Stimulated activated naive B cell treated with anti-CD40 and anti-IgM and Interleukin-4, amounts not matched to agents 10 μg/mL and 1 μg/mL and 100 μg/mL, for 72 hours (primary cell): ENCODE data around the gene UACA.
"Not testable (repeated sequence)": the region's sequence is repeated elsewhere in the genome, so short reads cannot be mapped to it uniquely, and the experiment has no call there.

ENCODE experiments used
- ATAC-seq, 2 donors: fragments of 150-1000 bp; cut with Tn5 transposase; replicated peaks; 2 replicates each; pipeline ENCODE4 v1.10.0; 2021; ENCODE audit warnings: moderate library complexity in 1 of 2
- DNase-seq: peaks from one replicate; pipeline ENCODE4 v3.0.0; 2021
- H3K27ac Mint-ChIP-seq: one replicate; pipeline ENCODE4 v1.8.0; 2022; ENCODE audit warnings: mild to moderate bottlenecking, mixed read lengths
- H3K27me3 Mint-ChIP-seq, 2 donors: one replicate each; pipeline ENCODE4 v1.8.0; 2022; ENCODE audit warnings: mixed read lengths in 2 of 2
- H3K36me3 Mint-ChIP-seq, 2 donors: one replicate each; pipeline ENCODE4 v1.8.0; 2022; ENCODE audit warnings: mixed read lengths in 2 of 2, mild to moderate bottlenecking in 1 of 2
- H3K4me1 Mint-ChIP-seq, 2 donors: one replicate each; pipeline ENCODE4 v1.8.0; 2022; ENCODE audit warnings: mixed read lengths in 2 of 2, mild to moderate bottlenecking in 1 of 2
- H3K4me3 Mint-ChIP-seq, 2 donors: one replicate each; pipeline ENCODE4 v1.8.0; 2022; ENCODE audit warnings: mild to moderate bottlenecking in 2 of 2, mixed read lengths in 2 of 2, moderate library complexity in 1 of 2
- H3K9me3 Mint-ChIP-seq, 2 donors: one replicate each; pipeline ENCODE4 v1.8.0; 2022; ENCODE audit warnings: mixed read lengths in 2 of 2, mild to moderate bottlenecking in 1 of 2

Gene UACA

GRCh38 chr15:70665599-70665998 is 97.8 kb downstream of the UACA start:
- Mint-ChIP-seq H3K4me1 (no peaks in the 10 kb centered on the region), H3K9me3 (no peaks in the 10 kb centered on the region), H3K36me3 (peaks cover 0 to 3% of the 10 kb centered on the region in 2 donors), H3K27me3 (no peaks in the 10 kb centered on the region), H3K27ac (no peak overlapping the region), H3K4me3 (no peak overlapping the region)
- ATAC-seq (no peak), DNase-seq (no peak)

DNA sequence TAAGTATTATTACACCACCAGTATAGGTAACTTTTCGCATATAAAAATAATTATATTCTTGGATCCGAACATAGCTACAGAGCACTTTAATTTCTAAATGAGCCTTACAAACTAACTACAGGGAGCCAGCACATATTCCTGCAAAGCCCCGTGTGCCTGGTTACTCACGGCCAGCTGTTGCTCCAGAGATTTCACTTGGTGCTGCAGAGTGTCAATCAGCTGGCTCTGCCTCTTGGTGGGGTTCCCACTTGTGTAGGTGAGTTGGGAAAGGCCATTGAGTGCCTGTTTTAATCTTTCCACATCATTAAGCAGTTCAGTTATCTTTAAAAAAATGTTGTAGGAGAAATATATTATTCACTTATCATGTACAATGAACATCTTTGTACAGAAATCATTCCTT is 98.9 kb downstream of the UACA start:
- no peak for ATAC-seq

GRCh38 chr15:70663069-70663468 is 100.3 kb downstream of the UACA start:
- not testable (repeated sequence) for ATAC-seq, H3K27me3 Mint-ChIP-seq, DNase-seq, H3K27ac Mint-ChIP-seq, H3K36me3 Mint-ChIP-seq, H3K4me1 Mint-ChIP-seq, H3K4me3 Mint-ChIP-seq, H3K9me3 Mint-ChIP-seq

More for the DNA sequence above, 98.9 kb downstream of the UACA start:
- Mint-ChIP-seq H3K27ac (no peak overlapping the region), H3K27me3 (no peaks in the 10 kb centered on the region), H3K4me1 (peaks cover 0 to 2% of the 10 kb centered on the region in 2 donors), H3K36me3 (peaks cover 0 to 3% of the 10 kb centered on the region in 2 donors), H3K4me3 (no peak overlapping the region), H3K9me3 (no peaks in the 10 kb centered on the region)
- DNase-seq, result no peak

GRCh38 chr15:70659662-70660061 is 103.7 kb downstream of the UACA start:
- no peaks in the 10 kb centered on the region for H3K9me3 Mint-ChIP-seq
- no peak overlapping the region for H3K4me3 Mint-ChIP-seq
- H3K27ac Mint-ChIP-seq, result no peak overlapping the region
- ATAC-seq, result no peak
- H3K4me1 Mint-ChIP-seq, result peaks cover 0 to 2% of the 10 kb centered on the region in 2 donors
- DNase-seq, result no peak
- peaks cover 0 to 3% of the 10 kb centered on the region in 2 donors for H3K36me3 Mint-ChIP-seq
- no peaks in the 10 kb centered on the region for H3K27me3 Mint-ChIP-seq

GRCh38 chr15:70658641-70659040 is 104.7 kb downstream of the UACA start:
- no peaks in the 10 kb centered on the region for H3K27me3 Mint-ChIP-seq
- H3K9me3 Mint-ChIP-seq, result no peaks in the 10 kb centered on the region
- H3K4me1 Mint-ChIP-seq, result peaks cover 0 to 2% of the 10 kb centered on the region in 2 donors
- H3K4me3 Mint-ChIP-seq, result no peak overlapping the region
- DNase-seq, result no peak
- peaks cover 0 to 3% of the 10 kb centered on the region in 2 donors for H3K36me3 Mint-ChIP-seq
- ATAC-seq, result no peak
- H3K27ac Mint-ChIP-seq, result no peak overlapping the region

DNA sequence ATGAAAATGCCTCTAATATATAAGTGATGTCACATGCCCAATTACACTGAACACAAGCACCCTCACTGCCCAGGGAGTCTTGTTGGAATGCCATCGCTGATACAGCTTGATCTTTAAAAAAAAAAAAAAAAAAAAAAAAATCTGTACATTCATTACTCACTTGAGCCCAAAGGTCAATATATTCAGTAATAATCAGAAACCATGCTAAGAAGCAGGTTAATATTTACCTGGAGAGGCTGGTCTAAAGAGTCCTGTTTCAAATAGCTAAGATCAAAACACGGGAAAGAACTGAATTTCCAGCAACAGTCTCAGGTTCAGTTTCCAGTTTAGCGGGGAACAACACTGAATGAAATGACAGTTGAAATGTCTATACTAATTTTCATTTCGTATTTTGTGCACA is 109.9 kb downstream of the UACA start:
- no peak overlapping the region for H3K4me3 Mint-ChIP-seq
- no peaks in the 10 kb centered on the region for H3K36me3 Mint-ChIP-seq
- no peaks in the 10 kb centered on the region for H3K4me1 Mint-ChIP-seq
- H3K9me3 Mint-ChIP-seq, result no peaks in the 10 kb centered on the region
- no peak overlapping the region for H3K27ac Mint-ChIP-seq
- ATAC-seq (no peak), DNase-seq (no peak)
- H3K27me3 Mint-ChIP-seq, result peaks cover 0 to 7% of the 10 kb centered on the region in 2 donors

- Mint-ChIP-seq H3K36me3 (no peaks in the 10 kb centered on the region), H3K27ac (no peak overlapping the region), H3K9me3 (no peaks in the 10 kb centered on the region)
Measured at GRCh38 chr15:70652341-70652740, 111.0 kb downstream of the UACA start.

DNA sequence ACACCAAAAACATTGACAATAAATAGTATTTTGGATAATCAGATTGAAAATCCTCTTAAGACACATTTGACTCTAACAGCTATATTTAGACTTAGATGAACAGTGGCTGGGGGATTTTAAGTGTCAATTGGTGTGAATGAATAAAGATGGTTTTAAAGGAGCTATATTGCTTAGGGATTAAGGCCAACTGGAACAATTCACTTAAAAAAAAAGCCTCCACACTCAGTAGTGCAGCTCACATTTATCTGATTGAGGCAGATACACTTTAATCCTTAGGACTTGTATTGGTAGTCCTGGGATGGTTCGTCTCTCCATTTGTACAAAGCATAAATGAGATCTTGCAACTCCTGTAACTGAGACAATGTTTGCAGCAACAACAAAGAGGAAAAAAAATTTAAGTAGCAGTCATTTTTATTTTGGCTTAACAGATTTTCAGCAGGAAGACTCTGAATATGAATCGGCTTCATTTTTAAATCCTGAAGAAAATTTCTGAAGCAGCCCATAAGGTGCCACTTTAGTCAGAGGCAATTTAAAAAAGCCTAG is 112.0 kb downstream of the UACA start:
- DNase-seq (no peak), ATAC-seq (no peak)
- Mint-ChIP-seq H3K27me3 (peaks cover 14 to 19% of the 10 kb centered on the region in 2 donors), H3K9me3 (no peaks in the 10 kb centered on the region), H3K36me3 (no peaks in the 10 kb centered on the region), H3K4me1 (no peaks in the 10 kb centered on the region), H3K4me3 (no peak overlapping the region), H3K27ac (no peak overlapping the region)

More at GRCh38 chr15:70652341-70652740, 111.0 kb downstream of the UACA start:
- Mint-ChIP-seq H3K27me3 (peaks cover 6 to 9% of the 10 kb centered on the region in 2 donors), H3K4me3 (no peak overlapping the region), H3K4me1 (no peaks in the 10 kb centered on the region)
- DNase-seq (no peak), ATAC-seq (no peak)

DNA sequence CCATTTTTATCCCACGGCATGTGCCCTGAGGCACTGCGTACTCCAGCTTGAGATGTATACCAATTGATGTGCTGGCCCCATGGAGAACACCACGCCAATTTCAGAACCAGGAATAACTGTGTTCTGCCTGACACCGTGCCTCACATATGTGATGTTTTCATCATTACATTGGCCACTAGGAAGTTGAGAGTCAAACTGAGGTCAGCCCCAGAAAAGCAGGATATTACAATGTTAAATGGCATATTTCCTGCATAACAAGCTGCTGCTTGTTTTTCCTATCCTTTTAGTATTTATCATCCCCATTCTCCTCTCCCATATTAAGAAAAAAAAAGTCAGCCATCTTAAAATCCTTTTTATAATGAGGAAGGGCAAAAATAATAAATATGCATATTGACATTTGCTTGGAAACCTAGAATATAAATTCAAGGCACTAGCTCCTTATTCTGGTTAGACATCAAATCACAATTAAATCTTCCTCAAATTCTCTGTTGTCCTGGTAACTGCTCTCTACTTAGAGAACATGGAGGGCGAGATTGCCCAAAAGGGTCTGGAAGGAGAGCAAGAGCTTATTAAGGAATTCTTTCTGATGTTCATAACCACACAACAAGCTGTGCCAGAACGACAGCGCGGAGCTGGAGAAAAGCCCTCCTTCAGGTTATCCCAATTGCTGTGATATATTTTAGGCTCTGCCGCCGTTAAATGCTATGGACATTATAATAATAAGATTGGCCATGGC is 112.6 kb downstream of the UACA start:
- no peaks in the 10 kb centered on the region for H3K4me1 Mint-ChIP-seq
- no peak overlapping the region for H3K4me3 Mint-ChIP-seq
- H3K9me3 Mint-ChIP-seq, result no peaks in the 10 kb centered on the region
- H3K36me3 Mint-ChIP-seq, result no peaks in the 10 kb centered on the region
- DNase-seq (no peak), ATAC-seq (no peak)
- H3K27me3 Mint-ChIP-seq, result peaks cover 20 to 24% of the 10 kb centered on the region in 2 donors
- no peak overlapping the region for H3K27ac Mint-ChIP-seq

DNA sequence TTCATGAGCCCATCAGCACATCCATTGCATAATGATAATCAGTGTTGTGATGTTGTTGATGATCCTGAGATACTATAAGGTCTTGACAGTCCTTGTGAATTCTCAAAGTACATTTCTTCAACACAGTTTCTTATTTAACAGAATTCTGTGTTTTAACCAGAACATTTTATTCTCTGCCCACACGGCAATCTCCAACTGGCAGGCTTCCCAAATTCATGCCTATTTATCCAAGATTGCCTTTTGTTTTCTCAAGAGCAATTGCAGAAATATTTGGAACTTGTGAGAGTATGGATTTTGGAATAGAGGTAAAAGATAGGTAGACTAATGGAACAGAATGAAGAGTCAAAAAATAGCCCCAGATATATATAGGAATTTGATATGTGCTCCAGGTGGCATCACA is 116.0 kb downstream of the UACA start:
- H3K9me3 Mint-ChIP-seq, result no peaks in the 10 kb centered on the region
- DNase-seq, result no peak
- H3K27ac Mint-ChIP-seq, result no peak overlapping the region
- H3K36me3 Mint-ChIP-seq, result no peaks in the 10 kb centered on the region
- no peak for ATAC-seq
- no peak overlapping the region for H3K4me3 Mint-ChIP-seq
- H3K27me3 Mint-ChIP-seq, result peaks cover 26 to 28% of the 10 kb centered on the region in 2 donors
- H3K4me1 Mint-ChIP-seq, result no peaks in the 10 kb centered on the region

GRCh38 chr15:70646169-70646568 is 117.2 kb downstream of the UACA start:
- H3K36me3 Mint-ChIP-seq, result no peaks in the 10 kb centered on the region
- no peaks in the 10 kb centered on the region for H3K9me3 Mint-ChIP-seq
- no peak overlapping the region for H3K4me3 Mint-ChIP-seq
- no peak overlapping the region for H3K27ac Mint-ChIP-seq
- no peaks in the 10 kb centered on the region for H3K4me1 Mint-ChIP-seq
- peaks cover 26 to 28% of the 10 kb centered on the region in 2 donors for H3K27me3 Mint-ChIP-seq
- DNase-seq, result no peak
- no peak for ATAC-seq

DNA sequence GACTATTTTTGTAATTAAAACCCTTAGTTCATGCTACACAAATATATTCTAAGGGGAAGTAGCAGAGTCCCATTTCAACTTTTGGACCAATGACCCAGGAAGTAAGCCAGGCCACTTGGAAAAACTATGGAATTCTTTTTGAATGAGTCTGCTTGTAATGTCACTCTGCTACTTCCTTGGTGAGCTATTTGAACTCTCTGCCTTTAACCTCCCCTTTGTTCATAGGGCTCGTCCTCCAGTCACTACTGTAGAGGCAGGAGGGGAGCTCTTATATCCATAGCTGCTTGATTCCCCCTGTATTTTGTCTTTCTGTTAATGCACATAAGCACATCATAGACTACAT is 119.6 kb downstream of the UACA start:
- no peaks in the 10 kb centered on the region for H3K4me1 Mint-ChIP-seq
- peaks cover 21 to 26% of the 10 kb centered on the region in 2 donors for H3K27me3 Mint-ChIP-seq
- no peak overlapping the region for H3K4me3 Mint-ChIP-seq
- no peak for ATAC-seq
- H3K9me3 Mint-ChIP-seq, result no peaks in the 10 kb centered on the region
- H3K36me3 Mint-ChIP-seq, result no peaks in the 10 kb centered on the region
- DNase-seq, result no peak
- H3K27ac Mint-ChIP-seq, result no peak overlapping the region

DNA sequence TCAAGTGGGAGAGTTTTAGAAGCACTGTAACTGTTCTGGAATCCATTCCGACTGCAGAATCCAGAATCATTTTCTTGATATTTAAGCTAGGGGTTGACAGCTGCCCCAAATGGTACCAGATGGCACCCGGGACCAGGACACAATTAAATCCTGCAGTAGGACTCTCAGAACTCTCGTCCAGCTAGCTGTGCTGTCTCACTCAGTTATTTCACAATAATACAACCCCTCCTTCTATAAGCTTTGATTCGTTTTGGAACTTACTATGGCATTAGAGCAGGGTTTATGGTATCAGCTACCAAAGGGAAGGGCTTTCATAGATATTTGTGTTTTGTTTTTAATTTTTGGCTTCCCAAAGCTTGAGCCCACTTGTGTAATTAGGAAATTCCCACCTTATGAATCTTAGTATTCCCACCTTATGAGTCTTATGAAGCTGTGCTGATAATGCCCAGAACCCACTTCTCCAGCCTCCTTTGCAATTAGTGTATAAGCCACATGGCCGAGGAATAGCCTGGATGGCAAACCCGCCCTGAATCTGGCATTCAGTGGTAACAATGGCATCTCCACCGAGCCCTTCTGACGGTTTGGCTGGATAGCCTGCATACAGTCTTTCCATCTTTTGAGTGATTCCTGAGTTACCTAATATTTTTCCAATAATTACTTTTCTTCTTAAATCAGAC is 120.1 kb downstream of the UACA start:
- no peak for ATAC-seq
- no peak for DNase-seq
- Mint-ChIP-seq H3K4me3 (no peak overlapping the region), H3K27me3 (peaks cover 21 to 26% of the 10 kb centered on the region in 2 donors), H3K4me1 (no peaks in the 10 kb centered on the region), H3K27ac (no peak overlapping the region), H3K9me3 (no peaks in the 10 kb centered on the region), H3K36me3 (no peaks in the 10 kb centered on the region)

DNA sequence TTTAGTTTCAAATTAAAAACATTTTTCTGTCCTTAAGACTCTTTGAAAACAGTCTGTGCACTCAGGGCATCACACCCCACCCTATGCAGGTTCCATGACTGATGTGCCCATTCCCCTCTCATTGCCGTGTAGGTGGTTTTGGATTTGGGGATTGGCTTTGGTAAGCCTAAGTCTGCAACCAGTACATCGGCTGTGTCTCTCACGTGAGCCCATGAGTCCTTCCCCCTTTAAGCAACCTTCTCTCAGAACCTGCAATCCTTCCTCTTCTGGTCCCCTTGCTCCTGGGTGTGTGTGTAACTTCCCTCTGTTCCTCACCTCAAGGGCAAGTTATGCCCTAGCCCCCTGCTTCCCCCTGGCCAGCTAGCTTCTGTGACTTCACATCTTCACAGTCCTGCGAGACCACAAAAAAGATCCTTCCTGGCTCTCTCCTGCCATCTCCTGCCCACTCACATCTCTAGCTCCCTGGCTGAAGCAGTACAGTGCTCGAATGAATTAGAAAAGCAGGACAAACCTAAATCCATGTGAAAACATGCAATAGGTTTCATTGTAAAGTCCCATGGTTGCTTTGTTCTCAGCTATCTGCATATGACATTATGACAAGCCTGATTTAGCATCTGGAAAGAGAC is 126.7 kb downstream of the UACA start:
- Mint-ChIP-seq H3K4me1 (peaks cover 0 to 3% of the 10 kb centered on the region in 2 donors), H3K9me3 (no peaks in the 10 kb centered on the region), H3K4me3 (no peak overlapping the region), H3K27me3 (peaks cover 22 to 29% of the 10 kb centered on the region in 2 donors), H3K27ac (peak overlapping the region; percentile 26), H3K36me3 (no peaks in the 10 kb centered on the region)
- peak in 1 of 2 donors; percentile 16 for ATAC-seq
- DNase-seq, result no peak
